Endothelial cell of umbilical vein (primary cell): ENCODE data around the gene TAS1R3. TPM values are rescaled to one million over a fixed set of nuclear protein-coding genes. Genes with fewer than 3 reads are reported as not detected.

Experiments
- Bru-seq: library from RNA; stranded (reverse); fragments of 400-500 nt; gene quantifications from one replicate; lab custom pipeline; 2021; lab: Mats Ljungman, UMichigan
- BruChase-seq, 2 experiments: library from RNA; stranded (reverse); fragments of 400-500 nt; gene quantifications; one replicate each; lab custom pipeline; 2021; lab: Mats Ljungman, UMichigan
- BruUV-seq: library from RNA; stranded (reverse); fragments of 400-500 nt; replicated peaks from 2 replicates; lab custom pipeline; 2021; lab: Mats Ljungman, UMichigan
- CTCF ChIA-PET: fragments of 300-600, 350-600 bp; sonication (Branson Sonifier 250); formaldehyde crosslinking; loops from one replicate; lab custom pipeline; 2021; ENCODE audit warnings: antibody characterized with exemption, inconsistent platforms; lab: Charles Lee
- POLR2A ChIA-PET: fragments of 300-600, 350-600 bp; sonication (Branson Sonifier 250); formaldehyde crosslinking; loops from one replicate; lab custom pipeline; 2021; ENCODE audit warnings: antibody characterized with exemption, inconsistent platforms; lab: Charles Lee
- DNase-seq: peaks from one replicate; pipeline ENCODE4 v3.0.0-alpha.2; 2011; ENCODE audit warnings: low read depth, low spot score
- FAIRE-seq: peaks from 2 replicates; lab custom pipeline; 2011; peaks lifted over from hg19 to GRCh38; lab: Jason Lieb, UNC
- H2AFZ ChIP-seq: 2 replicates; pipeline ENCODE4 v1.6.0; 2012; ENCODE audit warnings: low read depth, low read length, control low read depth, inconsistent platforms
- H3K27ac ChIP-seq: 2 replicates; pipeline ENCODE4 v1.5.1; 2011; ENCODE audit warnings: low read depth, mild to moderate bottlenecking, control low read depth, low read length, moderate library complexity; ENCODE audit not compliant: insufficient read depth
- H3K27me3 ChIP-seq, 2 experiments: 2 replicates each; pipeline versions ENCODE4 v1.6.0 to v1.6.1; 2011; ENCODE audit warnings: low read length in 2 of 2, mixed read lengths in 1 of 2; ENCODE audit not compliant: control insufficient read depth in 2 of 2, insufficient read depth in 2 of 2
- H3K36me3 ChIP-seq, 2 experiments: 2 replicates in 1 of 2; 3 replicates in 1 of 2; pipeline ENCODE4 v1.5.1; 2011; ENCODE audit warnings: low read length in 2 of 2, mild to moderate bottlenecking in 1 of 2, moderate library complexity in 1 of 2; ENCODE audit not compliant: control insufficient read depth in 2 of 2, insufficient read depth in 2 of 2; ENCODE audit errors: extremely low read depth in 1 of 2
- H3K4me1 ChIP-seq: 3 replicates; pipeline ENCODE4 v1.5.1; 2011; ENCODE audit warnings: mild to moderate bottlenecking, low read length; ENCODE audit not compliant: control insufficient read depth, insufficient read depth; ENCODE audit errors: extremely low read depth
- H3K4me2 ChIP-seq: 2 replicates; pipeline ENCODE4 v1.6.1; 2011; ENCODE audit warnings: low read length, control low read depth, mixed read lengths; ENCODE audit not compliant: insufficient read depth
- H3K4me3 ChIP-seq, 3 experiments: fragments of 200-600 bp in 1 of 3; sonication (generic), shearing (Covaris generic) in 1 of 3; replicated peaks in 1 of 3; 2 replicates each; pipeline ENCODE4 v1.5.1; 2011 to 2016; ENCODE audit warnings: control low read depth in 3 of 3, low read length in 3 of 3, mild to moderate bottlenecking in 2 of 3, inconsistent platforms in 1 of 3, low read depth in 1 of 3, moderate library complexity in 1 of 3; ENCODE audit not compliant: insufficient read depth in 1 of 3
- H3K79me2 ChIP-seq: 2 replicates; pipeline ENCODE4 v1.6.0; 2012; ENCODE audit warnings: low read length, inconsistent platforms; ENCODE audit not compliant: control insufficient read depth, insufficient read depth
- H3K9ac ChIP-seq: replicated peaks from 2 replicates; pipeline ENCODE3; 2011; ENCODE audit warnings: low read length, control low read depth; ENCODE audit not compliant: insufficient read depth; ENCODE audit errors: extremely low read depth
- H3K9me1 ChIP-seq: replicated peaks from 3 replicates; pipeline ENCODE4 v1.6.0; 2011; ENCODE audit warnings: mild to moderate bottlenecking, low read length; ENCODE audit not compliant: control insufficient read depth, insufficient read depth; ENCODE audit errors: extremely low read depth
- H3K9me3 ChIP-seq: replicated peaks from 2 replicates; pipeline ENCODE4 v1.5.1; 2012; ENCODE audit warnings: low read length, inconsistent platforms; ENCODE audit not compliant: control insufficient read depth, insufficient read depth
- H4K20me1 ChIP-seq: replicated peaks from 2 replicates; pipeline ENCODE3; 2011; ENCODE audit warnings: mild to moderate bottlenecking, low read length; ENCODE audit not compliant: control insufficient read depth, insufficient read depth; ENCODE audit errors: extremely low read depth
- EZH2 ChIP-seq: IDR thresholded peaks from 2 replicates; pipeline ENCODE4 v1.6.1; 2012; ENCODE audit warnings: borderline replicate concordance, low read depth, mild to moderate bottlenecking, moderate library complexity, low read length, inconsistent platforms; ENCODE audit not compliant: severe bottlenecking
- POLR2AphosphoS5 ChIP-seq: IDR thresholded peaks from 2 replicates; pipeline ENCODE4 v1.6.1; 2012; ENCODE audit warnings: low read depth, mild to moderate bottlenecking, control low read depth, low read length, moderate library complexity; ENCODE audit not compliant: insufficient read depth
- dilution Hi-C: fragments of 300-500 bp; cut with MboI; formaldehyde crosslinking; loops from one replicate; pipeline ENCODE4 v1.15.0; 2019; ENCODE audit warnings: low sequenced_read_pairs; ENCODE audit not compliant: extremely low pct_ligation_motif_present
- intact Hi-C: fragments of 100-400 bp; cut with micrococcal nuclease; formaldehyde crosslinking; loops from one replicate; pipeline ENCODE4 v1.10.0; 2022
- long read RNA-seq: library from polyadenylated mRNA; stranded (forward); transcript quantifications from one replicate; pipeline ENCODE4 v2.0.0, GENCODE V29; 2021
- polyA minus RNA-seq, 3 experiments: library from RNA; depleted of rRNA, polyadenylated mRNA; stranded (reverse); fragments of >200 nt; gene quantifications; 1 replicate in 1 of 3; 2 replicates in 2 of 3; pipeline ENCODE4 v1.2.3, GENCODE V29; 2011
- polyA plus RNA-seq, 4 experiments: library from polyadenylated mRNA; depleted of rRNA in 3 of 4; stranded (reverse) in 3 of 4; unstranded in 1 of 4; fragments of >200 nt; gene quantifications; 2 replicates each; pipeline versions ENCODE4 v1.2.1 to v1.2.3, GENCODE V29; 2011 to 2012; ENCODE audit warnings: missing spikeins in 1 of 4
- total RNA-seq: library from RNA; stranded (reverse); gene quantifications from 2 replicates; pipeline ENCODE4 v1.2.3, GENCODE V29; 2021

Gene TAS1R3
- total RNA-seq = 0.37 and 0.38 TPM in 2 replicates
- polyA plus RNA-seq = 0.26 and 0.38 TPM in 2 replicates
- polyA plus RNA-seq (2011; cell fraction: cytosol; rRNA removed) = 0.04 and 0.08 TPM in 2 replicates
- 1.6 and 2.2 TPM in 2 replicates for polyA plus RNA-seq (2011; cell fraction: nucleus; rRNA removed)
- 0.17 and 0.27 TPM in 2 replicates for polyA plus RNA-seq (2012)
- 0.19 and 0.22 TPM in 2 replicates for polyA minus RNA-seq
- 1.1 TPM for polyA minus RNA-seq (2011; cell fraction: cytosol; rRNA and poly(A)+ RNA removed)
- polyA minus RNA-seq (2011; cell fraction: nucleus; rRNA and poly(A)+ RNA removed) = 0.67 and 1.4 TPM in 2 replicates
- percentile 18 among the genes with signal in this experiment for Bru-seq, nascent RNA
- percentile 37 among the genes with signal in this experiment for BruChase-seq, experiment 1, labeled RNA remaining after a 6-hour chase
- BruChase-seq, experiment 2, labeled RNA remaining after a 2-hour chase = percentile 27 among the genes with signal in this experiment
- long read RNA-seq, partial matches to known transcripts = 0 of 1 reads
- long read RNA-seq, other reads (novel, unspliced or antisense) = 1 of 1 reads

GRCh38 chr1:1331068-1331965 lies at the start of gene TAS1R3:
Gene TAS1R3 (plus strand): TSS chr1:1331280. CDS start chr1:1331346, 66 bp downstream.
- CTCF ChIA-PET = no interaction called here
- no peak within 1 kb of the TSS for H3K4me2 ChIP-seq
- no peaks in the 10 kb centered on the region for H3K9me3 ChIP-seq
- intact Hi-C loops (no loop called here), dilution Hi-C loops (no loop called here)
- H3K79me2 ChIP-seq = no peaks in the 10 kb centered on the region
- H2AFZ ChIP-seq = no peak within 1 kb of the TSS
- POLR2A ChIA-PET = no interaction called here
- H3K27me3 ChIP-seq = no peaks in the 10 kb centered on the region
- H4K20me1 ChIP-seq = no peaks in the 10 kb centered on the region
- TF ChIP-seq POLR2AphosphoS5 (peak; percentile 28), EZH2 (no peak)
- H3K4me3 ChIP-seq = no peak within 1 kb of the TSS
- H3K9ac ChIP-seq = no peak within 1 kb of the TSS
- BruUV-seq = no TSS peak
- H3K36me3 ChIP-seq = peaks cover 0 to 15% of the 10 kb centered on the region in 2 experiments
- DNase-seq (no peak), FAIRE-seq (no peak)
- no peaks in the 10 kb centered on the region for H3K9me1 ChIP-seq
- no peaks in the 10 kb centered on the region for H3K4me1 ChIP-seq
- H3K27ac ChIP-seq = no peak within 1 kb of the TSS
